Activated CD4-positive, CD25-positive, alpha-beta regulatory T cell (primary cell): Measurements from ENCODE around the gene LRIG1.

Experiments used
- DNase-seq, 4 experiments: peaks; one replicate each; lab custom pipeline; 2025; lab: John Stamatoyannopoulos, UW

LRIG1 gene

GRCh38 chr3:66506154-66506553 is 5.3 kb upstream of the LRIG1 start:
- no peak for DNase-seq

GRCh38 chr3:66504850-66505641 is 4.2 kb upstream of the LRIG1 start:
- DNase-seq: no peak

GRCh38 chr3:66502981-66503380 is 2.2 kb upstream of the LRIG1 start:
- DNase-seq: no peak

DNA sequence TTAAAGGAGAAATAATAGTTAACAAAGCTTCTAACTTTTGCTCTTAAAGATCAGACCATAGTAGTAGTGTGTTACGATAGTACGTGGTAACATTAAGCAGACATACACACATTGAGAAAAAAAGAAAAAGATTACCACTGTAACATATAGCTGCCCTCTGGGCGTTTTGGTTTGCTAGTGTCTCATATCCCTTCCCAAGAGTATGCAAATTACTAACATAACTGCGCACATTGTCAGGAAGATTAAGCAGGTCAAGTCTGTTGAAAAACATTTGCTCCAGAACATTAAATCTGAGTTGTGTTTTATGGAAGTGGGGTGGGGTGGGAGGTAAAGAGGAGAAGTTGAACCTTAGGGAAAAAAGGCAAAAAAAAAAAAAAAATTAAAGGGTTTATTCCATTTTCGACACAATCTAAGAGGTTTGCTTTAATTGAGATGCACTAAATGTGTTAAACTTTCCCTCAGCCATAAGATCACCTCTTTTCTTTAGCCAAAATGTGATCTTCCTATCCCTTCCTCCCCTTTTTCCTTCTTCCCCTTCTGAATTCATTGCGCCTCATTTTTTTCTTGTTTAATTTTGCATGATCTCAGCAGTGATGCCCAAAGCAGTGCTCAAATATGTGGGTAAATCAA is 1.5 kb upstream of the LRIG1 start:
- DNase-seq: no peak

DNA sequence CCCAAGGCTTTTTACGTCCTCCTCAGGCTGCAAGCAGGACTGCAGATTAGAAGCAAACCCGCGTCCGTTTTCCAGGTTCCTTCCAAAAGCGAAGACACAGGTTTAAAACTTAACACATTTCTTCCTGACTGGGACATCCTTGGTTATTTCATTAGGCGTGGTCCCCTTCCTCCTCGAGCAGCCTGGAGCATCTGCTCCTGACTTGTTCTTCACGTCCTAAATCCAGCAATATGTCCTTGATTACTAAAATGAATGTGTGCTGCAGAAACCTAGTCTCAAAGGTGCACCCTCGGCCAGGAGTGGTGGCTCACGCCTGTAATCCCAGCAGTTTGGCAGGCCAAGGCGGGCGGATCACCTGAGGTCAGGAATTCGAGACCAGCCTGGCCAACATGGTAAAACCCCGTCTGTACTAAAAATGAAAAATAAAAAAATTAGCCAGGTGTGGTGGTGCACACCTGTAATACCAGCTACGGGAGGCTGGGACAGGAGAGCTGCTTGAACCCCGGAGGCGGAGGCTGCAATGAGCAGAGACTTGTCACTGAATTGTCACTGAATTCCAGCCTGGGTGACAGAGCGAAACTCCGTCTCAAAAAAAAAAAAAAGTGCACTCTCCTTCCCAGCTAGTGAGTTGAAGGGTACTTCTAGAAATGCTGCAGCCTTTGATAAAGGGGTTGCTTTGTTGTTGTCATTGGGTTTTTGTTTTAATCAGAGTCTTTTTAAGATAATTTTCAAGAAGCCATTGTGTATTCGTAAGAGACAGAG is 842 bp upstream of the LRIG1 start:
- DNase-seq: no peak

- DNase-seq: peak; percentile 21 to 32 (median 21)
Measured at GRCh38 chr3:66499881-66500575, 794 bp downstream of the LRIG1 start.

DNA sequence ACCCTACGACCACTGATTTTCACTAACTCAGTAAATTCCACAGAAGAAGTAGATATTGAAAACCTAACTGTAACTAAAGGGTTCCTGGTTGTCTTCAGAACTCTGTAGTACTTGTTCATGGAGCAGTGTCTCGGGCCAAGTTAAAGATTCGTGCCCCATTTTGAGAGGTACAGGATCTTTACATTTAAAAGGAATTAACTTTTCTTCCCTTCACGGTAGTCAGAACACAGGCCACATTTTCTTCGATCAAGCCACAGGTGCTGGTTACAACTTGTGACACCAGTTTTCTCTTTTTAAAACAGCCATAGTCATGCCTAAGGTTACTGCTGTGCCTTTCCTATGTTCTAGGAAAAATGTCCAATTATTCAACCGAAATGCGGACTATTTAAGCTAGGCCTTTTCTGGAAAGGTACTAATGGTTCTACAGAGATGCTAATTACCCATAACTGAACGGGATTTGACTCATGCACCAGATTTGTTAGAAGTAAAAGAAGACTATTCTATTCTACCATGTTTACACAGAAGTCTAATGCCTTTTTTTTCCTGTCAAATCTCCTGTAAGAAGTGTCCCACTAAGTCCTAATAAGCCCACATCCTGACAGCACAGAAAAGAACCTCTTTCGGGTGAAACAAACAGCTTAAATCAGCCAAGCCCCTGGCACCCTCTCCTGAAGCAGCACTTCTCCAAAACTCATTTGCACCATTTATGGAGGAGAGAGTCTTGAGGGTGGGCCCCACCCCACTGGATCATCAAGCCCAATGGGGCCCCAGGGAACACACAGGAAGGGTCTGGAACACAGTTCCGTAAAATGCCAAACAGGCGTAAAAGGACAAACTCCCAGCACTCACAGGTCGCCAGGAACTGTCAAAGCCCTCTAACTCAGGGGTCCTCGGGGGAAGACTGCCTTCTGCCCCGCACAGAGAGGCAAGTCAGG is 1.9 kb downstream of the LRIG1 start:
- DNase-seq: no peak

DNA sequence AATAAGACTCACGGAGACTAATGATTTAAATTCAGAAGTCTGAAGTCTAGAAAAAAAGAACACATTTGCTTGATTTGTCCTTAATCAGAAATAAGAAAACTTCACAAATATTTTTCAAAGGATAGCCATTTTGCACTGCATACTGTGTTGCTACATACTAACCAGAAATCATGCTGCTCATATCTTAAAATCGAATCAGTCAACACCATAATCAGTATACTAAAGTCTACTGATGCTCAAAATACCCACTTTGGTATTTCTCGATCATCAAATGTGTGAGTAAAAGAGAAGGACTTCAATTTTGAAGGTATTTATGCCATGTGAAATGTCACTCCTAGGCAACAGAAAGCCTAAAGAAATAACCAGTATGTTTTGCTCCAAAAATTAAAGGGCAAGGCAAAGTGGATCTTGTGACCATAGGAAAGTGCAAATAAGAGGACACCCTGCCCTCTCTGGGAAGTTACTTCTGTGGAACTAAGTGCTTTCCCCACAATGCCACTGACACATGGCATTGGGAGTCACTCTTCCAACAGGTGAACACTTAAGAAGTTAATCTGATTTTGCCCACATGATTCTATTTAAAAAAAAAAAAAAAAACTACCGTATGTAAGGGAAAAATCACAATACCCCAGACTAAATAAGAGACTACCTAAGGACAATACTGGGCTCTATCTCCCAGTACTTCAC is 2.7 kb downstream of the LRIG1 start:
- no peak for DNase-seq

- no peak for DNase-seq
Measured at GRCh38 chr3:66497288-66497984, 3.4 kb downstream of the LRIG1 start.

DNA sequence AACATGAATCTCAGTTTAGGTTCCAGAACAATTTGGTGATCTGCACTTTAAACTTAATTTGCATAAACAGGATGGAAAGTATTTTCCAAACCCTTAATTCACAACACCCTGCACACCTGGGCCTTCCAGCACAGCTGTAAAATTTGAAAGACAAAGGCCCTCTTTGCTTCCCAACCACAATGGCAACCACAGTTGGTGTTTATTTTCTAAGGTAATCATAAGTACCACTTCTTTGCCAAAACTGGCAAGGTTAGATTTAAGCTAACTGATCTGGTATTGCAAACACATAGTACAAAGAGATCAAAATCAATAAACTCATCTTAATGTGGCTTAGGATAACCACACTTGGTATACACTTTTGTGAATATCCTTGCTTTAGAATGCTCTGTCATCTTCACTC is 4.1 kb downstream of the LRIG1 start:
- no peak for DNase-seq

DNA sequence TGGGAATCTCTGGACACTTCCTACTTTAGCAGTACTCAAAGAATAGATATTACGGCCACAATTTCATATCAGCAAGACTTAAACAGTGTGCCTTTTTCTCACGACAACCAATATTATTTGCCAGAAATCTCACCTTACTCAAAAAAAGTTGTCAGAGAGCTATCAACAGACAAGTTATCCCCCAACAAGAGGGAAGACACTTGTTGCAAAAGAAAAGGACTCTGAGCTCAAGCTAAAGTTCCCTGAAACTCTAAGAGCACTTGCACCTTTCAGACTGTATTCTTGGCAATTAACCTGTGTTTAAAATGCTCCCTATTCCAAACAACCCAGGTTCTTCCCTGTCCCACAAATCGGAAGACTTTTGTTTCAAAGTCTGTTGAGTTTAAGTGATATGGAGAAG is 4.5 kb downstream of the LRIG1 start:
- no peak for DNase-seq

DNA sequence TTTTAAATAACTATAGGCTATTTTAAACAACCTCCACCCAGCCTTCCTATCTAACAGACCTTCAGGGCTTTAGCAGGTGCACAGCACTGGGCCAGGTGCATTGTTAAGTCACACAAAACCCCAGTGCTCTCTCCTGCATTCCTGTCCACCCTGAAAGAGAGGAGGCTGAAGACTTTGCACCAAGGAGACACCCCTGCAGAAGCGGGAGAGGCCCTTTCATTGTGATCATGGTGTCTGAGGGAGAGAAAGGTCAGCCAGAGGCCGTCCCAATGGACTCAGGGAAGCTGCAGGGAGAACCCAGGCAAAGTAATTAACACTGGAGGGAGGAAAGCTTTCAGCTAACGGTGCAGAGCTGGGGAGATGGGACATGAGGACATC is 5.2 kb downstream of the LRIG1 start:
- DNase-seq: no peak

DNA sequence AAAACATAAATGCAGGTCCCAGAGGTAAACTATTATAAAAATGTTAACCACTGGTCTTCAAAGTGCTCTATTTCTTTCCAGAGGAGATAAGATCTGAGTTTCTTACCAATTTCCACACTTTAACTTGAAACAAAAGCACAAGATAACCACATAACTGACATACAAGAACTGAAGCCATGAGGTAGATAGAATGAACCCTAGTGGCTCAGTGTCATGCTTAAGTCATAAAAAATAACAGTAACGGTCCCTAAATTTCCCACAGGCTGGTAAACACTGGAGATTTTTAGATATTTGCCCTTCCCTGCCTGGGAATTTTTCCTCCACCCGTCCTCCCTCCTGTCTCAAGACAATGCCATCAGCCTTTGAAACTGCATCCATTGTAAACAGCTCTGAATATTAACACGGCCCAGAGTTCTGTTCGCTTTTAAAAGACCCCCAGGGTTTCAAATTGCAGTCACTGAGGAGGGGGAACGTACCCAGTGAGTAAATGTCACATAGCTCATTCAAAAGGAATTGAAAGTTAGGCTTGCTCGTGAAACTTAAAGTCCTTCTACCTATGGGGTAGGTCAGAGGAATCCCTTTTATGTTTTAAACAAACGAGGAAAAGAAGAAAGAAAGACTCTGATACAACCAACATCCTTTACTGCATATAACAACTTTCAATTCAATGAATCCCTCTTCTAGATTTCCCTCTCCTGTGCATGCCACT is 5.7 kb downstream of the LRIG1 start:
- DNase-seq: no peak

DNA sequence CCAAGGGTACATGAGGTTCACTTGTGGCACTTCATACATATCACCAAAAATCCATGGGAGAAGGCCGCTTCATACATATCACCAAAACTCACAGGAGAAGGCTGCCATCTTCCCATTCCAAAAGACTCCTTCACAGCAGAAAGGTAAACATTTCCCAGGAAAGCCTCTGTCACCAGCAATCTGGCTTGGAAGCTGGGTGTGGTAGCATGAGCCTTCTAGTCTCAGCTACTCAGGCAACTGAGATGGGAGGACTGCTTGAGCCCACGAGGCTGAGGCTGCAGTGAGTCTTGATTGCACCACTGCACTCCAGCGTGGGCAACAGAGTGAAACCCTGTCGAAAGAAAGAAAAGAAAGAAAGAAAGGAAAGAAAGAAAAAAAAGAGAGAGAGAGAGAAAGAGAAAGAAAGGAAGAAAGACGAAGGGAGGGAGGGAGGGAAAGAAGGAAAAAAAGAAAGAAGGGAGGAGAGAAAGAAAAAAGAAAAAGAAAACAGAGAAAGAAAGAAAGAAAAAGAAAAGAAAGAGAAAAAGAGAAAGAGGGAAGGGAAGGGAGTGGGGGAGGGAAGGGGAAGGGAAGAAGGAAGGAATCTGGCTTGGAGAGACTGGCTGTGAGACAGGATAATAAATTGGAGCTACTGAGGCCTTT is 7.2 kb downstream of the LRIG1 start:
- DNase-seq: no peak

DNA sequence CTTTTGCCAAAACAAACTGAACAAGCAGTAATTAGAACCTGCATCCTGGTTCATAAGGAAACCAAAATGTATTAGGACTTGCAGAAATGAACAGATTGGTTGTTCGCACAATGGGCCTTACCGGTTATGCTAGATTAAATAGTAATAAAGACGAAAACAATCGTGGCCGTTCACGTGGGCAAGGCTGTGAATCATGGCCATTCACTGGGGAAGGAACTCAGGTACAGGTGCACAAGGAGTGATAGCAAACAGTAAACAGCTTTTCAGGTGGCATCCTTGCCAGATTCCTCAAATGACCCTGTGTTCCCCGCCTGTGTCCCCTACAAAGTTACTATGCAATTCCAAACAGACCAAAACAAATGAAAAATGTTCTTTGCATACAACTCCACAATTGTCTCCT is 8.2 kb downstream of the LRIG1 start:
- no peak for DNase-seq

DNA sequence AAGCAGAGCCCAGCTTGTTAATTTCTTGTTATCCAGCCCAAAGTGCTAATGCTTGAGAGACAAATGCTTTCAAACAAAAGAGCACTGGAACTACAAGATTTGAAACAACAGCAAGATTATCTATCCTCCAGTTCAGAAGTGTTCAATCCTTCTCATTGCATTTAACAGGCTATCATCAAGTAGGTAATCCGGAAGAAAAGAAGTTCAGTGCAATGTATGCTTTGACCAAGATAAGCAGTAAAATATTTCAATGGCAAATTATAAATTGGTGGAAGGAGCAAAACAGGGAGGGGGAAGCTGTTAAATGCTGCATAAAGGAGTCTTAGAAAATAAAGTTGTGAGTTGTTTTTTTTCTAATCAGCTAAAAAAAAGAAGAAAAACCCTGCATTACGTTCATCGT is 8.8 kb downstream of the LRIG1 start:
- DNase-seq: no peak

DNA sequence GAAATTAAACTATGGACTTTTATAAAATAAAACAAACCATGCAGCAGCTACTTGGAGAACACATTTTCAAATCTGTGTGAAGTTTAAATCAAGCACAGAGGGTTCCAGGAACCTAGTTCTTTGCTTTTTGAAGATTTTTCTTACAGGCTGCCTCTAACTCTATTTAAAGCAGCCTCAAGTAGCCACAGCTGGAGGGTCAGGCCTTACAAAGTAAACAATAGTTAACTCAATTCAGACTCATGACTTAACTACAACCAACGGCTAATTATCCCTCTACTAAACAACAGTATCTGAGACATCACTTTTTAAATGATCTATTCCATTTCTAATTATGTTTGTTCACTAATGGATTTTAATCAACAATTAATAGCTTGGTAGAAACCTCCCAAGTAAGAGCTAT is 9.8 kb downstream of the LRIG1 start:
- DNase-seq: no peak

DNA sequence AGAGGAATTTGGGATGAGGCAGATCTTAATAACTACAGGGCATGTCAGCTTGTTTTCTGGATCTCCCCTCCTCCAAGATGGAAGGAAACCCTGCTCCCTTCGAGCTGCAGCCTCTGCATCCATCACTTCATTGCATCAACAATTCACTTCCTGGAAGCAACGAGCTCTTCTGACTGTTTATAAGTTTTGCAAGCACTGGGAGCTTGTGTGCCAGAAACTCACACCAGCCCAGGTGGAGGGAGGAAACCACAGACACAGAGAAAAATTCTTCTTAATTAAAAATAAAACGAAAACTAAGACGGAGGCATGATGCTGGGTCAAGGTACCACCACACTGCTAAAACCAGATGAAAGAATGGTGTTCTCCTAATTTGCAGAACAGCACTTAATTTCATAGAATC is 10.6 kb downstream of the LRIG1 start:
- no peak for DNase-seq

GRCh38 chr3:66489581-66489980 is 11.2 kb downstream of the LRIG1 start:
- no peak for DNase-seq
